MM.1S (cell line): ENCODE data around the gene ACOT9.

Experiments used
- DNase-seq: peaks from one replicate; pipeline ENCODE4 v3.0.0-alpha.2; 2015
- H2AFZ ChIP-seq: fragments of 300-600 bp; sonication (generic); 2 replicates; pipeline ENCODE4 v1.6.0; 2016; ENCODE audit warnings: antibody characterized with exemption, low read length
- H3F3A ChIP-seq: fragments of 300-600 bp; sonication (generic); 2 replicates; pipeline ENCODE4 v1.6.1; 2016; ENCODE audit warnings: mild to moderate bottlenecking, antibody characterized with exemption, low read length, moderate library complexity, mixed read lengths; ENCODE audit not compliant: insufficient read depth
- H3K27ac ChIP-seq: fragments of 300-600 bp; sonication (generic); 2 replicates; pipeline ENCODE4 v1.5.1; 2016; ENCODE audit warnings: mild to moderate bottlenecking, low read length
- H3K27me3 ChIP-seq: fragments of 300-600 bp; sonication (generic); replicated peaks from 2 replicates; pipeline ENCODE4 v1.6.0; 2016; ENCODE audit warnings: low read length; ENCODE audit not compliant: insufficient read depth
- H3K36me3 ChIP-seq: fragments of 300-600 bp; sonication (generic); replicated peaks from 2 replicates; pipeline ENCODE4 v1.6.1; 2016; ENCODE audit warnings: mild to moderate bottlenecking, low read length, mixed read lengths; ENCODE audit not compliant: insufficient read depth
- H3K4me1 ChIP-seq: fragments of 300-600 bp; sonication (generic); 2 replicates; pipeline ENCODE4 v1.6.1; 2016; ENCODE audit warnings: low read length, mixed read lengths
- H3K4me2 ChIP-seq: fragments of 300-600 bp; sonication (generic); 2 replicates; pipeline ENCODE4 v1.6.0; 2016; ENCODE audit warnings: low read depth, low read length
- H3K4me3 ChIP-seq: fragments of 300-600 bp; sonication (generic); 2 replicates; pipeline ENCODE4 v1.5.1; 2016; ENCODE audit warnings: low read length, mixed read lengths
- H3K79me2 ChIP-seq: fragments of 300-600 bp; sonication (generic); 2 replicates; pipeline ENCODE4 v1.6.1; 2016; ENCODE audit warnings: mixed run types, low read length, mixed read lengths
- H3K9ac ChIP-seq: fragments of 300-600 bp; sonication (generic); 2 replicates; pipeline ENCODE4 v1.6.1; 2016; ENCODE audit warnings: low read length, mixed read lengths
- H3K9me2 ChIP-seq: fragments of 300-600 bp; sonication (generic); replicated peaks from 2 replicates; pipeline ENCODE4 v1.6.1; 2016; ENCODE audit warnings: mild to moderate bottlenecking, low read length, mixed read lengths; ENCODE audit not compliant: insufficient read depth
- H3K9me3 ChIP-seq: fragments of 300-600 bp; sonication (generic); replicated peaks from 2 replicates; pipeline ENCODE4 v1.6.1; 2016; ENCODE audit warnings: mild to moderate bottlenecking, low read length, mixed read lengths; ENCODE audit not compliant: insufficient read depth
- H4K20me1 ChIP-seq: fragments of 300-600 bp; sonication (generic); 2 replicates; pipeline ENCODE4 v1.6.1; 2016; ENCODE audit warnings: mild to moderate bottlenecking, low read length, moderate library complexity, mixed read lengths; ENCODE audit not compliant: insufficient read depth
- EZH2 ChIP-seq: fragments of 300-600 bp; sonication (generic); optimal IDR thresholded peaks from 2 replicates; pipeline ENCODE3; 2017; ENCODE audit warnings: low read depth, mild to moderate bottlenecking, antibody characterized with exemption, low read length, mixed read lengths
- EZH2phosphoT487 ChIP-seq: fragments of 300-600 bp; sonication (generic); IDR thresholded peaks from 2 replicates; pipeline ENCODE4 v1.6.1; 2018; ENCODE audit warnings: antibody characterized with exemption, low read length
- TF ChIP-seq, protein P1 (sequence below): fragments of 300-600 bp; sonication (generic); IDR thresholded peaks from 2 replicates; pipeline ENCODE4 v1.5.1; 2016; ENCODE audit warnings: antibody characterized with exemption, low read length, mixed read lengths

The ACOT9 gene

DNA sequence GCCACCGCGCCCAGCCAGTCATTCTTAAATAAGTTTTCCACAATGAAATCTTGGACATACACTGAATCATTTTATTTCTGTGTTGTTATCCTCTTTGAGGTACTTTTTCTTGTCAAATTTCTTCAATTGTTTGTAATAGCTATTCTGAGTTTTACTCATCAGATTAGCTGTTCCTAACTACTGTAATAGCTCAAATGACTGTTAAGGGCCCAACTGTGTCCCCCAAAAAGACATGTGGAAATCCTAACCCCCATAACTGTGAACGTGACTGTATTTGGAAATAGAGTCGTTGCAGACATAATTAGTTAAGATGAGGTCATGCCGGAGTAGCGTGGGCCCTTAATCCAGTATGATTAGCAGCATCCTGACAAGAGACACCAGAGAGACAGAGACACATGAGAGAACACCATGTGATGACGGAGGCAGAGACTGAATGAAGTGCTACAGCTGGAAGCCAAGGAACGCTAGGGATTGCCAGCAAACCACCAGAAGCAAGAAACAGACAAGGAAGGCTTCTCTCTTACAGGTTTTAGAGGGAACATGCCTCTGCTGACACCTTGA lies 22.9 kb downstream of the ACOT9 start:
- Histone ChIP-seq H3K27me3 (no peaks in the 10 kb centered on the region), H4K20me1 (no peaks in the 10 kb centered on the region), H3K9me3 (no peaks in the 10 kb centered on the region), H3K36me3 (no peaks in the 10 kb centered on the region), H3F3A (no peaks in the 10 kb centered on the region), H3K9me2 (no peaks in the 10 kb centered on the region), H3K9ac (no peak overlapping the region), H3K79me2 (no peaks in the 10 kb centered on the region), H2AFZ (no peak overlapping the region), H3K27ac (no peak overlapping the region), H3K4me2 (no peak overlapping the region), H3K4me1 (no peaks in the 10 kb centered on the region), H3K4me3 (no peak overlapping the region)
- TF ChIP-seq, protein P1, sequence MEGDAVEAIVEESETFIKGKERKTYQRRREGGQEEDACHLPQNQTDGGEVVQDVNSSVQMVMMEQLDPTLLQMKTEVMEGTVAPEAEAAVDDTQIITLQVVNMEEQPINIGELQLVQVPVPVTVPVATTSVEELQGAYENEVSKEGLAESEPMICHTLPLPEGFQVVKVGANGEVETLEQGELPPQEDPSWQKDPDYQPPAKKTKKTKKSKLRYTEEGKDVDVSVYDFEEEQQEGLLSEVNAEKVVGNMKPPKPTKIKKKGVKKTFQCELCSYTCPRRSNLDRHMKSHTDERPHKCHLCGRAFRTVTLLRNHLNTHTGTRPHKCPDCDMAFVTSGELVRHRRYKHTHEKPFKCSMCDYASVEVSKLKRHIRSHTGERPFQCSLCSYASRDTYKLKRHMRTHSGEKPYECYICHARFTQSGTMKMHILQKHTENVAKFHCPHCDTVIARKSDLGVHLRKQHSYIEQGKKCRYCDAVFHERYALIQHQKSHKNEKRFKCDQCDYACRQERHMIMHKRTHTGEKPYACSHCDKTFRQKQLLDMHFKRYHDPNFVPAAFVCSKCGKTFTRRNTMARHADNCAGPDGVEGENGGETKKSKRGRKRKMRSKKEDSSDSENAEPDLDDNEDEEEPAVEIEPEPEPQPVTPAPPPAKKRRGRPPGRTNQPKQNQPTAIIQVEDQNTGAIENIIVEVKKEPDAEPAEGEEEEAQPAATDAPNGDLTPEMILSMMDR = no peak
- TF ChIP-seq EZH2 (no peak), EZH2phosphoT487 (no peak)
- DNase-seq = no peak

DNA sequence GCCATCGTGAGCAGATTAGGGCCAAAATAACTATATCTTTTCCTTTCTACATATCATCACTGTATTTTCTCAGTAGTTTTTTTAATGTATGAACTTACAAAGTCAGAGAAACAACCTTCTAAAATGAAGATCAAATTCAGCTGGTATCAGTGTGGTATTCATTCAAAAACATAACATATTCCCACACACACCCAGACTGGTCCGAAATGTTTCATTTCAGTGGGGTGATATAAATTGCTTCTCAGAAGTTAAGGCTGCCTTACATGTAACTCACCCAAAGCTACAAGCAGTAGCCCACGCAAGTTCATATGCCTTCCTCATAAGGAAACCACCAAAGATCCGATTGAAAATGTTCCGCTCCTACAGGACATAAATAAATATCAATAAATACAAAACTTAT lies 37.8 kb downstream of the ACOT9 start:
- no peak overlapping the region for H2AFZ ChIP-seq
- no peak overlapping the region for H3K27ac ChIP-seq
- no peaks in the 10 kb centered on the region for H3F3A ChIP-seq
- H3K4me3 ChIP-seq = no peak overlapping the region
- TF ChIP-seq EZH2phosphoT487 (no peak), EZH2 (no peak)
- H3K4me1 ChIP-seq = no peaks in the 10 kb centered on the region
- H4K20me1 ChIP-seq = no peaks in the 10 kb centered on the region
- no peaks in the 10 kb centered on the region for H3K9me2 ChIP-seq
- H3K79me2 ChIP-seq = no peaks in the 10 kb centered on the region
- no peaks in the 10 kb centered on the region for H3K27me3 ChIP-seq
- H3K9ac ChIP-seq = no peak overlapping the region
- no peak overlapping the region for H3K4me2 ChIP-seq
- H3K36me3 ChIP-seq = no peaks in the 10 kb centered on the region
- DNase-seq = no peak
- no peaks in the 10 kb centered on the region for H3K9me3 ChIP-seq

DNA sequence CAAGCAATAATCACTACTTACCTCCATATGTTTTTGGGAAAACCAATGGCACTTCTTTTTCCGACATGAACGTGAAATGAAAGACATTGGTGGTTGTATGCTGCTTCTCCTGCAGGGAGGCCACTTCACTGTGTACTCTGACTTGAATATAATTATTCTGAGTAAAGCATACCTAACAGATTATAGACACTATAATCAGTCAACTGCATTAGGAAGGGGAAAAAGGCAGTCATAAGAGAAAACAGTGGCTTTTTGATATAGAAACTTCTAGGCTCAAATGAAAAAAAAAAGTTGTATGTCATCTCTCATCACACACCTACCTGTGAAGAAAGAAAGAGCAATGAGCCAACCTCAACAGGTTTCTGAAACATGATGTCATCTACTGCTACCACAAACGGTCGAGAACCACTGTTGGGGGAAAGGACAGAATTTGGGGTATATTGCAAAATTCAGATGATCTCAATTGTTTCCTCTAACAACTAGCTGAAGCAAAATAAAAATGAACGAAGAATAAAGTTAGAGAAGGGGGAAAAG lies 38.3 kb downstream of the ACOT9 start:
- no peaks in the 10 kb centered on the region for H3K27me3 ChIP-seq
- no peaks in the 10 kb centered on the region for H3K9me3 ChIP-seq
- H3K4me3 ChIP-seq = no peak overlapping the region
- no peaks in the 10 kb centered on the region for H3K36me3 ChIP-seq
- H3K4me2 ChIP-seq = no peak overlapping the region
- no peak overlapping the region for H3K9ac ChIP-seq
- no peaks in the 10 kb centered on the region for H3F3A ChIP-seq
- no peak overlapping the region for H2AFZ ChIP-seq
- no peaks in the 10 kb centered on the region for H3K9me2 ChIP-seq
- no peaks in the 10 kb centered on the region for H3K4me1 ChIP-seq
- no peaks in the 10 kb centered on the region for H4K20me1 ChIP-seq
- no peak overlapping the region for H3K27ac ChIP-seq
- TF ChIP-seq, protein P1 = no peak
- TF ChIP-seq EZH2 = no peak
- no peak for TF ChIP-seq EZH2phosphoT487
- H3K79me2 ChIP-seq = no peaks in the 10 kb centered on the region
- no peak for DNase-seq

DNA sequence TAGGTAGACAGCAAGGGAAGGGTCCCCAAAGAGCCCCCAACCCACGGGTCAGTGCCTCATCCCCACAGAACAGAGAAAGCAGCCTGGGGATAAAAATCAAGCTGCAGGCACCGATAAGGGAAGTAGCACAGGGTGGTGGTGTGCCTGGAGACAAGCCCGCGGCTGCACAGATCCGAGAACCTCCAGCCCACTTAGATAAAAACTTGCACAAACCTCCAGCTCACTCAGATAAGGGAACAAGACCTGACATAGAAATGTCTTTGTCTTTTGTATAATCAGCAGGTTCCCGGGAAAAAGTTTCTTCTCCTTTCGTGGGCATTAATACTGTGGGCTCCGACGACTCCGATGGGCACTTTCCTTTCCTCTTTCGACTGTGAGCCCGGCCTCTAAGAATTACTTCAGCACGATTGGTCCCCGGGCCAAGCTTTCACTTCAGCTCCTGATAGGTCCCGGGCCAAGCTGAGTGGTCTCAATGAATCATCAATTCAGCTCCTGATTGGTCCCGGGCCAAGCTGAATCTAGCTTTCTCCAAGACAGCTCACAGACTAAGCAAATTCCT lies 43.4 kb downstream of the ACOT9 start:
- H3K4me2 ChIP-seq = no peak overlapping the region
- no peaks in the 10 kb centered on the region for H3K79me2 ChIP-seq
- H3K9me3 ChIP-seq = no peaks in the 10 kb centered on the region
- H3K4me3 ChIP-seq = no peak overlapping the region
- no peaks in the 10 kb centered on the region for H3K4me1 ChIP-seq
- no peaks in the 10 kb centered on the region for H3F3A ChIP-seq
- H3K9me2 ChIP-seq = no peaks in the 10 kb centered on the region
- no peak overlapping the region for H2AFZ ChIP-seq
- no peaks in the 10 kb centered on the region for H3K36me3 ChIP-seq
- no peaks in the 10 kb centered on the region for H3K27me3 ChIP-seq
- H4K20me1 ChIP-seq = no peaks in the 10 kb centered on the region
- no peak overlapping the region for H3K27ac ChIP-seq
- TF ChIP-seq, protein P1 = no peak
- TF ChIP-seq EZH2phosphoT487 = no peak
- DNase-seq = no peak
- H3K9ac ChIP-seq = no peak overlapping the region
